Measurements from ENCODE around the gene SIAH3. TPM values are rescaled to one million over a fixed set of nuclear protein-coding genes. Genes with fewer than 3 reads are reported as not detected.

Gene SIAH3
- polyA plus RNA-seq, 1 donor from 2014 or later: 4.9 TPM

GRCh38 chr13:45773236-45773635, 78.3 kb downstream of the SIAH3 start:
- Histone ChIP-seq H3K9ac (ENCODE audit: low read length) (no peak overlapping the region), H3K9me2 (ENCODE audit: insufficient read depth, low read length) (no peaks in the 10 kb centered on the region), H3K27ac (ENCODE audit: low read length) (no peak overlapping the region), H3K27me3 (ENCODE audit: insufficient read depth, low read depth, low read length) (no peaks in the 10 kb centered on the region), H4K20me1 (ENCODE audit: insufficient read depth) (no peaks in the 10 kb centered on the region), H3K79me2 (replicated peaks; ENCODE audit: insufficient read depth, low read length) (no peaks in the 10 kb centered on the region), H3F3A (ENCODE audit: insufficient read depth, low read length, poor library complexity, severe bottlenecking) (no peaks in the 10 kb centered on the region), H3K36me3 (ENCODE audit: insufficient read depth, low read length) (no peaks in the 10 kb centered on the region), H3K9me3 (ENCODE audit: low read length) (no peaks in the 10 kb centered on the region), H2AFZ (ENCODE audit: low read depth, low read length) (no peak overlapping the region), H3K4me2 (ENCODE audit: low read length) (no peak overlapping the region), H3K4me3 (ENCODE audit: low read length) (no peak overlapping the region)
- TF ChIP-seq MXI1 (conservative IDR thresholded peaks at IDR 0.05; ENCODE audit: poor library complexity, severe bottlenecking) (no peak), TAF1 (IDR thresholded peaks at IDR 0.05; ENCODE audit: low read depth) (no peak), CTCF (IDR thresholded peaks at IDR 0.05; ENCODE audit: poor library complexity, severe bottlenecking) (no peak), POLR2AphosphoS5 (IDR thresholded peaks at IDR 0.05) (no peak), EP300 (conservative IDR thresholded peaks at IDR 0.05; ENCODE audit: poor library complexity, severe bottlenecking) (no peak), EZH2 (IDR thresholded peaks at IDR 0.05; ENCODE audit: borderline replicate concordance, insufficient read depth, low read length, poor library complexity, severe bottlenecking) (no peak), RAD21 (conservative IDR thresholded peaks at IDR 0.05) (no peak), SMC3 (conservative IDR thresholded peaks at IDR 0.05; ENCODE audit: poor library complexity) (no peak)
- TF ChIP-seq, protein P1, sequence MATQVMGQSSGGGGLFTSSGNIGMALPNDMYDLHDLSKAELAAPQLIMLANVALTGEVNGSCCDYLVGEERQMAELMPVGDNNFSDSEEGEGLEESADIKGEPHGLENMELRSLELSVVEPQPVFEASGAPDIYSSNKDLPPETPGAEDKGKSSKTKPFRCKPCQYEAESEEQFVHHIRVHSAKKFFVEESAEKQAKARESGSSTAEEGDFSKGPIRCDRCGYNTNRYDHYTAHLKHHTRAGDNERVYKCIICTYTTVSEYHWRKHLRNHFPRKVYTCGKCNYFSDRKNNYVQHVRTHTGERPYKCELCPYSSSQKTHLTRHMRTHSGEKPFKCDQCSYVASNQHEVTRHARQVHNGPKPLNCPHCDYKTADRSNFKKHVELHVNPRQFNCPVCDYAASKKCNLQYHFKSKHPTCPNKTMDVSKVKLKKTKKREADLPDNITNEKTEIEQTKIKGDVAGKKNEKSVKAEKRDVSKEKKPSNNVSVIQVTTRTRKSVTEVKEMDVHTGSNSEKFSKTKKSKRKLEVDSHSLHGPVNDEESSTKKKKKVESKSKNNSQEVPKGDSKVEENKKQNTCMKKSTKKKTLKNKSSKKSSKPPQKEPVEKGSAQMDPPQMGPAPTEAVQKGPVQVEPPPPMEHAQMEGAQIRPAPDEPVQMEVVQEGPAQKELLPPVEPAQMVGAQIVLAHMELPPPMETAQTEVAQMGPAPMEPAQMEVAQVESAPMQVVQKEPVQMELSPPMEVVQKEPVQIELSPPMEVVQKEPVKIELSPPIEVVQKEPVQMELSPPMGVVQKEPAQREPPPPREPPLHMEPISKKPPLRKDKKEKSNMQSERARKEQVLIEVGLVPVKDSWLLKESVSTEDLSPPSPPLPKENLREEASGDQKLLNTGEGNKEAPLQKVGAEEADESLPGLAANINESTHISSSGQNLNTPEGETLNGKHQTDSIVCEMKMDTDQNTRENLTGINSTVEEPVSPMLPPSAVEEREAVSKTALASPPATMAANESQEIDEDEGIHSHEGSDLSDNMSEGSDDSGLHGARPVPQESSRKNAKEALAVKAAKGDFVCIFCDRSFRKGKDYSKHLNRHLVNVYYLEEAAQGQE (IDR thresholded peaks at IDR 0.05; ENCODE audit: borderline replicate concordance): no peak

- no peak overlapping the region for H3K4me3 ChIP-seq (ENCODE audit: low read length)
- no peaks in the 10 kb centered on the region for H3K36me3 ChIP-seq (ENCODE audit: insufficient read depth, low read length)
- no peaks in the 10 kb centered on the region for H3F3A ChIP-seq (ENCODE audit: insufficient read depth, low read length, poor library complexity, severe bottlenecking)
- H2AFZ ChIP-seq (ENCODE audit: low read depth, low read length): no peak overlapping the region
- H3K4me2 ChIP-seq (ENCODE audit: low read length): no peak overlapping the region
- H3K9ac ChIP-seq (ENCODE audit: low read length): no peak overlapping the region
- H3K27me3 ChIP-seq (ENCODE audit: insufficient read depth, low read depth, low read length): no peaks in the 10 kb centered on the region
- H4K20me1 ChIP-seq (ENCODE audit: insufficient read depth): no peaks in the 10 kb centered on the region
- H3K79me2 ChIP-seq (replicated peaks; ENCODE audit: insufficient read depth, low read length): no peaks in the 10 kb centered on the region
- H3K9me2 ChIP-seq (ENCODE audit: insufficient read depth, low read length): no peaks in the 10 kb centered on the region
- no peaks in the 10 kb centered on the region for H3K9me3 ChIP-seq (ENCODE audit: low read length)
- H3K27ac ChIP-seq (ENCODE audit: low read length): no peak overlapping the region
- TF ChIP-seq EP300 (conservative IDR thresholded peaks at IDR 0.05; ENCODE audit: poor library complexity, severe bottlenecking) (no peak), CTCF (IDR thresholded peaks at IDR 0.05; ENCODE audit: poor library complexity, severe bottlenecking) (no peak), RAD21 (conservative IDR thresholded peaks at IDR 0.05) (no peak), EZH2 (IDR thresholded peaks at IDR 0.05; ENCODE audit: borderline replicate concordance, insufficient read depth, low read length, poor library complexity, severe bottlenecking) (no peak), MXI1 (conservative IDR thresholded peaks at IDR 0.05; ENCODE audit: poor library complexity, severe bottlenecking) (no peak), TAF1 (IDR thresholded peaks at IDR 0.05; ENCODE audit: low read depth) (no peak), POLR2AphosphoS5 (IDR thresholded peaks at IDR 0.05) (no peak), SMC3 (conservative IDR thresholded peaks at IDR 0.05; ENCODE audit: poor library complexity) (no peak)
- TF ChIP-seq, protein P1 (IDR thresholded peaks at IDR 0.05; ENCODE audit: borderline replicate concordance): no peak
Measured at GRCh38 chr13:45770886-45771285, 80.7 kb downstream of the SIAH3 start.

All from neural cell (in vitro differentiated cells).